AML-193 (cell line): ENCODE measurements around the gene MTHFD2L.
A peak's percentile ranks its signal among the peaks of the same experiment; 100 is the strongest.
"Not testable (repeated sequence)": the region's sequence is repeated elsewhere in the genome, so short reads cannot be mapped to it uniquely, and the experiment has no call there.

ENCODE experiments used
- DNase-seq, 2 experiments: peaks; one replicate each; lab custom pipeline; 2025; lab: John Stamatoyannopoulos, UW

MTHFD2L gene

GRCh38 chr4:74335341-74336021 lies 177.6 kb downstream of the MTHFD2L start:
- DNase-seq, result no peak

GRCh38 chr4:74338792-74339333 lies 180.9 kb downstream of the MTHFD2L start:
- DNase-seq, result peak; percentile 73 to 77

GRCh38 chr4:74339501-74339900 lies 181.6 kb downstream of the MTHFD2L start:
- no peak for DNase-seq

- not testable (repeated sequence) for DNase-seq
Observed at GRCh38 chr4:74340421-74340820, 182.5 kb downstream of the MTHFD2L start.

GRCh38 chr4:74344031-74344430 lies 186.1 kb downstream of the MTHFD2L start:
- DNase-seq, result no peak
